HG03196 (cell line): ENCODE results near the gene MRGPRE.

Experiments
- ATAC-seq: cut with Tn5 transposase; IDR thresholded peaks from one replicate; pipeline ENCODE4 v1.9.1; 2021; ENCODE audit not compliant: unreplicated experiment

MRGPRE gene

GRCh38 chr11:3181725-3182461 is 50.3 kb downstream of the MRGPRE start:
- ATAC-seq, result no peak

GRCh38 chr11:3180869-3181268 is 51.3 kb downstream of the MRGPRE start:
- no peak for ATAC-seq

- no peak for ATAC-seq
Measured at GRCh38 chr11:3178349-3178748, 53.9 kb downstream of the MRGPRE start.

GRCh38 chr11:3177931-3178330 is 54.3 kb downstream of the MRGPRE start:
- no peak for ATAC-seq
